GM23338 (cell line): ENCODE data around the gene PFN2. TPM values are rescaled to one million over a fixed set of nuclear protein-coding genes. Genes with fewer than 3 reads are reported as not detected.
A peak's percentile ranks its signal among the peaks of the same experiment; 100 is the strongest.

Experiments
- ATAC-seq: fragments of 200-7000 bp; cut with Tn5 transposase; 3 replicates; pipeline ENCODE4 v1.9.1; 2020
- DNase-seq: peaks from one replicate; pipeline ENCODE4 v3.0.0-alpha.2; 2015; ENCODE audit warnings: low spot score
- H2AFZ ChIP-seq: fragments of 200-600 bp; sonication (generic); 2 replicates; pipeline ENCODE4 v1.8.0; 2016; ENCODE audit warnings: antibody characterized with exemption, mild to moderate bottlenecking, moderate library complexity
- H3F3A ChIP-seq: fragments of 200-600 bp; sonication (generic); replicated peaks from 2 replicates; pipeline ENCODE4 v1.8.0; 2017; ENCODE audit warnings: antibody characterized with exemption, mixed run types, low read depth
- H3K27ac ChIP-seq: fragments of 200-600 bp; sonication (generic); 2 replicates; pipeline ENCODE4 v1.6.1; 2016; ENCODE audit warnings: low read depth
- H3K27me3 ChIP-seq: fragments of 200-600 bp; sonication (generic); 2 replicates; pipeline ENCODE4 v1.8.0; 2016; ENCODE audit warnings: mild to moderate bottlenecking, mixed run types, moderate library complexity; ENCODE audit not compliant: insufficient read depth
- H3K36me3 ChIP-seq: fragments of 200-600 bp; sonication (generic); 2 replicates; pipeline ENCODE4 v1.8.0; 2016; ENCODE audit warnings: mild to moderate bottlenecking; ENCODE audit not compliant: insufficient read depth
- H3K4me1 ChIP-seq: fragments of 200-600 bp; sonication (generic); 2 replicates; pipeline ENCODE4 v1.8.0; 2016; ENCODE audit warnings: mild to moderate bottlenecking, moderate library complexity; ENCODE audit not compliant: insufficient read depth
- H3K4me2 ChIP-seq: fragments of 200-600 bp; sonication (generic); 2 replicates; pipeline ENCODE4 v1.7.1; 2017; ENCODE audit warnings: mixed run types
- H3K4me3 ChIP-seq: fragments of 200-600 bp; sonication (generic); 2 replicates; pipeline ENCODE4 v1.6.1; 2016; ENCODE audit warnings: mixed run types
- H3K79me2 ChIP-seq: fragments of 200-600 bp; sonication (generic); replicated peaks from 2 replicates; pipeline ENCODE4 v1.8.0; 2017; ENCODE audit warnings: mild to moderate bottlenecking; ENCODE audit not compliant: insufficient read depth
- H3K9me2 ChIP-seq: fragments of 200-600 bp; sonication (generic); 2 replicates; pipeline ENCODE4 v1.8.0; 2017; ENCODE audit not compliant: insufficient read depth
- H4K20me1 ChIP-seq: fragments of 200-600 bp; sonication (generic); replicated peaks from 2 replicates; pipeline ENCODE4 v1.8.0; 2017; ENCODE audit warnings: mild to moderate bottlenecking; ENCODE audit not compliant: insufficient read depth
- H3K27ac Mint-ChIP-seq: 2 replicates; pipeline ENCODE4 v1.8.0; 2020; ENCODE audit warnings: inconsistent platforms, mild to moderate bottlenecking, moderate library complexity, mixed read lengths
- H3K27me3 Mint-ChIP-seq: 3 replicates; pipeline ENCODE4 v1.8.0; 2022; ENCODE audit warnings: low read depth, mild to moderate bottlenecking, moderate library complexity, mixed read lengths, inconsistent platforms; ENCODE audit not compliant: insufficient read depth, poor library complexity
- H3K36me3 Mint-ChIP-seq: 3 replicates; pipeline ENCODE4 v1.8.0; 2021; ENCODE audit warnings: low read depth, mild to moderate bottlenecking, inconsistent platforms, moderate library complexity, mixed read lengths
- H3K4me1 Mint-ChIP-seq: 3 replicates; pipeline ENCODE4 v1.8.0; 2020; ENCODE audit warnings: mild to moderate bottlenecking, inconsistent platforms, mixed read lengths
- H3K4me3 Mint-ChIP-seq: 3 replicates; pipeline ENCODE4 v1.8.0; 2021; ENCODE audit warnings: moderate library complexity, mild to moderate bottlenecking, inconsistent platforms, mixed read lengths
- H3K9me3 Mint-ChIP-seq: 3 replicates; pipeline ENCODE4 v1.8.0; 2020; ENCODE audit warnings: moderate library complexity, mild to moderate bottlenecking, inconsistent platforms, mixed read lengths
- CREB1 ChIP-seq: fragments of 250-450 bp; sonication (Bioruptor Pico); IDR thresholded peaks from 2 replicates; pipeline ENCODE4 v1.5.0; 2020; ENCODE audit warnings: low read depth, mild to moderate bottlenecking, moderate library complexity
- CTCF ChIP-seq, 2 experiments: fragments of 200-600 bp in 1 of 2; sonication (generic) in 1 of 2; conservative IDR thresholded peaks; 2 replicates each; pipeline versions ENCODE4 v1.5.1 to v1.6.1; 2016 to 2017; ENCODE audit warnings: antibody characterized with exemption in 2 of 2, low read depth in 2 of 2, mild to moderate bottlenecking in 2 of 2, moderate library complexity in 1 of 2
- EZH2 ChIP-seq: fragments of 200-600 bp; sonication (generic); IDR thresholded peaks from one replicate; pipeline ENCODE4 v1.8.0; 2017; ENCODE audit warnings: antibody characterized with exemption, mild to moderate bottlenecking, low read depth; ENCODE audit not compliant: unreplicated experiment
- EZH2phosphoT487 ChIP-seq: fragments of 200-600 bp; sonication (generic); IDR thresholded peaks from one replicate; pipeline ENCODE4 v1.8.1; 2018; ENCODE audit warnings: antibody characterized with exemption; ENCODE audit not compliant: unreplicated experiment
- JUNB ChIP-seq: IDR thresholded peaks from one replicate; pipeline ENCODE4 v1.6.1; 2016; ENCODE audit warnings: antibody characterized with exemption; ENCODE audit not compliant: unreplicated experiment
- NANOG ChIP-seq: IDR thresholded peaks from 2 replicates; pipeline ENCODE4 v1.6.1; 2016; ENCODE audit warnings: antibody characterized with exemption, borderline replicate concordance
- POLR2AphosphoS5 ChIP-seq: IDR thresholded peaks from 2 replicates; pipeline ENCODE4 v1.6.1; 2016; ENCODE audit warnings: antibody characterized with exemption, low read depth
- ZNF331 ChIP-seq: fragments of 250-450 bp; sonication (Bioruptor Pico); IDR thresholded peaks from 2 replicates; pipeline ENCODE4 v1.5.0; 2020; ENCODE audit warnings: low read depth, mild to moderate bottlenecking, moderate library complexity
- polyA plus RNA-seq: library from polyadenylated mRNA; unstranded; fragments of >200 nt; fragmentation: Nextera tagmentation; extraction: Ambion mirVana; gene quantifications from 2 replicates; pipeline ENCODE4 v1.2.1, GENCODE V29; 2016
- total RNA-seq: library from RNA; depleted of rRNA; stranded (reverse); fragments of >200 nt; shearing (Covaris generic); gene quantifications from 2 replicates; pipeline ENCODE4 v1.2.3, GENCODE V29; 2014
- TF ChIP-seq, protein P1 (sequence below): IDR thresholded peaks from 2 replicates; pipeline ENCODE4 v1.6.1; 2016; ENCODE audit warnings: antibody characterized with exemption

Gene PFN2
- total and polyA plus RNA-seq, 2 experiments from 2014 or later, result 183 to 212 TPM

- TF ChIP-seq EZH2, result no peak
- no peak for TF ChIP-seq ZNF331
- no peak for TF ChIP-seq JUNB
- no peak for TF ChIP-seq NANOG
- TF ChIP-seq, protein P1, sequence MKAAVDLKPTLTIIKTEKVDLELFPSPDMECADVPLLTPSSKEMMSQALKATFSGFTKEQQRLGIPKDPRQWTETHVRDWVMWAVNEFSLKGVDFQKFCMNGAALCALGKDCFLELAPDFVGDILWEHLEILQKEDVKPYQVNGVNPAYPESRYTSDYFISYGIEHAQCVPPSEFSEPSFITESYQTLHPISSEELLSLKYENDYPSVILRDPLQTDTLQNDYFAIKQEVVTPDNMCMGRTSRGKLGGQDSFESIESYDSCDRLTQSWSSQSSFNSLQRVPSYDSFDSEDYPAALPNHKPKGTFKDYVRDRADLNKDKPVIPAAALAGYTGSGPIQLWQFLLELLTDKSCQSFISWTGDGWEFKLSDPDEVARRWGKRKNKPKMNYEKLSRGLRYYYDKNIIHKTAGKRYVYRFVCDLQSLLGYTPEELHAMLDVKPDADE, result no peak
- TF ChIP-seq POLR2AphosphoS5, result no peak
- no peak for TF ChIP-seq EZH2phosphoT487
- no peak for TF ChIP-seq CTCF (conservative IDR thresholded peaks at IDR 0.05; ENCODE audit: low read depth in 2 of 2)
Measured at GRCh38 chr3:149969940-149970715, 567 bp downstream of the PFN2 start (continued).

- no peaks in the 10 kb centered on the region for H3K27me3 ChIP-seq
- H3K4me1 ChIP-seq, result peaks cover 35% of the 10 kb centered on the region
- H3K79me2 ChIP-seq, result peaks cover 75% of the 10 kb centered on the region
- no peak for TF ChIP-seq EZH2phosphoT487
- peak; percentile 40; the same call in 1 of the 2 replicates for TF ChIP-seq CREB1
- peak; percentile 68 for TF ChIP-seq POLR2AphosphoS5
- 0 out of 4 replicates have a peak, but pooled peaks of 1 of the 2 experiments have one; percentile 10 for TF ChIP-seq CTCF (conservative IDR thresholded peaks at IDR 0.05; ENCODE audit: low read depth in 2 of 2)
- TF ChIP-seq, protein P1, result peak; percentile 41; the same call in 1 of the 2 replicates
- Mint-ChIP-seq H3K4me3 (peak overlapping the region; percentile 91), H3K36me3 (peaks cover 54% of the 10 kb centered on the region), H3K27me3 (peaks cover 16% of the 10 kb centered on the region), H3K27ac (peak overlapping the region; percentile 99), H3K4me1 (peaks cover 54% of the 10 kb centered on the region), H3K9me3 (no peaks in the 10 kb centered on the region; the same call in none of the 3 replicates)
- no peaks in the 10 kb centered on the region for H3K9me2 ChIP-seq
- peaks cover 6% of the 10 kb centered on the region; the same call in 1 of the 2 replicates for H4K20me1 ChIP-seq
- peak overlapping the region; percentile 96 for H3K27ac ChIP-seq
- DNase-seq, result peak; percentile 94
- H3K4me3 ChIP-seq, result peak overlapping the region; percentile 64
- no peaks in the 10 kb centered on the region for H3F3A ChIP-seq
- H3K36me3 ChIP-seq, result peaks cover 3% of the 10 kb centered on the region; the same call in 1 of the 2 replicates
- peak overlapping the region; percentile 81 for H3K4me2 ChIP-seq
- H2AFZ ChIP-seq, result no peak overlapping the region
- ATAC-seq, result peak; percentile 46
Measured at GRCh38 chr3:149969110-149969939, 1.4 kb downstream of the PFN2 start.
